HepG2 (cell line): Measurements from ENCODE around the gene DISP2. TPM values are rescaled to one million over a fixed set of nuclear protein-coding genes. Genes with fewer than 3 reads are reported as not detected.

Experiments used
- ATRX ChIP-seq: sonication (generic); formaldehyde crosslinking; IDR thresholded peaks from 2 replicates; pipeline ENCODE4 v1.4.0; 2020; ENCODE audit warnings: missing genetic modification reagents, borderline replicate concordance
- CBX2 ChIP-seq, 2 experiments: fragments of 200-600 bp in 1 of 2; sonication (generic); formaldehyde crosslinking in 1 of 2; IDR thresholded peaks; 2 replicates each; pipeline versions ENCODE4 v1.7.0 to v1.8.1; 2018 to 2022; ENCODE audit warnings: low read depth in 2 of 2, low read length in 1 of 2, mild to moderate bottlenecking in 1 of 2, missing genetic modification reagents in 1 of 2
- ETV6 ChIP-seq: sonication (generic); formaldehyde crosslinking; conservative IDR thresholded peaks from 2 replicates; pipeline ENCODE4 v1.4.0; 2020; ENCODE audit warnings: missing genetic modification reagents
- FOSL2 ChIP-seq: sonication (generic); formaldehyde crosslinking; IDR thresholded peaks from 2 replicates; pipeline ENCODE4 v1.4.0; 2020; ENCODE audit warnings: missing genetic modification reagents
- GTF3A ChIP-seq: sonication (generic); formaldehyde crosslinking; conservative IDR thresholded peaks from 2 replicates; pipeline ENCODE4 v1.4.0; 2020; ENCODE audit warnings: mild to moderate bottlenecking, missing genetic modification reagents
- HNRNPK ChIP-seq: fragments of 200-400 bp; formaldehyde crosslinking; IDR thresholded peaks from 2 replicates; pipeline ENCODE4 v1.6.1; 2018; ENCODE audit warnings: low read length, low read depth, moderate library complexity, mild to moderate bottlenecking; ENCODE audit not compliant: poor library complexity, severe bottlenecking
- IRX3 ChIP-seq: sonication (generic); formaldehyde crosslinking; IDR thresholded peaks from 2 replicates; pipeline ENCODE4 v1.8.1; 2023; ENCODE audit warnings: mild to moderate bottlenecking, low read depth, missing genetic modification reagents, borderline replicate concordance
- MAZ ChIP-seq, 2 experiments: sonication (generic) in 1 of 2; formaldehyde crosslinking in 1 of 2; IDR thresholded peaks; 2 replicates each; pipeline versions ENCODE4 v1.5.0 to v1.6.1; 2012 to 2020; ENCODE audit warnings: low read depth in 2 of 2, mild to moderate bottlenecking in 2 of 2, borderline replicate concordance in 1 of 2, improper control_type of control experiment in 1 of 2, low read length in 1 of 2, missing genetic modification reagents in 1 of 2, moderate library complexity in 1 of 2
- PHF8 ChIP-seq: sonication (generic); formaldehyde crosslinking; IDR thresholded peaks from 2 replicates; pipeline ENCODE4 v1.5.0; 2020; ENCODE audit warnings: missing genetic modification reagents
- SKI ChIP-seq: fragments of 450-650 bp; IDR thresholded peaks from one replicate; pipeline ENCODE4 v1.6.1; 2018; ENCODE audit warnings: mild to moderate bottlenecking; ENCODE audit not compliant: partially characterized antibody
- SP2 ChIP-seq: sonication (generic); formaldehyde crosslinking; IDR thresholded peaks from 2 replicates; pipeline ENCODE4 v1.5.1; 2020; ENCODE audit warnings: mild to moderate bottlenecking, missing genetic modification reagents
- ZNF124 ChIP-seq: sonication (generic); formaldehyde crosslinking; IDR thresholded peaks from 2 replicates; pipeline ENCODE4 v1.4.0; 2020; ENCODE audit warnings: missing genetic modification reagents
- ZNF296 ChIP-seq: sonication (generic); formaldehyde crosslinking; conservative IDR thresholded peaks from 2 replicates; pipeline ENCODE4 v1.5.0; 2020; ENCODE audit warnings: mild to moderate bottlenecking, missing genetic modification reagents
- ZNF354B ChIP-seq: sonication (generic); formaldehyde crosslinking; IDR thresholded peaks from 2 replicates; pipeline ENCODE4 v1.8.0; 2022; ENCODE audit warnings: mild to moderate bottlenecking, missing genetic modification reagents
- ZNF44 ChIP-seq: sonication (generic); formaldehyde crosslinking; IDR thresholded peaks from 2 replicates; pipeline ENCODE4 v1.5.1; 2020; ENCODE audit warnings: mild to moderate bottlenecking, missing genetic modification reagents
- ZNF782 ChIP-seq: sonication (generic); formaldehyde crosslinking; IDR thresholded peaks from 2 replicates; pipeline ENCODE4 v1.4.0; 2020; ENCODE audit warnings: missing genetic modification reagents, mild to moderate bottlenecking, borderline replicate concordance
- polyA plus RNA-seq, 8 experiments: library from polyadenylated mRNA; depleted of rRNA in 3 of 8; stranded (reverse) in 7 of 8; unstranded in 1 of 8; fragments of >200 nt; fragmentation: Illumina TruSeq in 4 of 8; extraction: Trizol in 4 of 8; gene quantifications; 2 replicates each; pipeline versions ENCODE4 v1.2.1 to v1.2.3, GENCODE V29; 2011 to 2016; ENCODE audit warnings: low read depth in 4 of 8, missing spikeins in 1 of 8, mixed read lengths in 1 of 8; ENCODE audit not compliant: insufficient read depth in 1 of 8
- total RNA-seq, 5 experiments: library from RNA; depleted of rRNA; stranded (reverse); fragments of >200 nt; fragmentation: Illumina TruSeq; extraction: Trizol; gene quantifications; 2 replicates each; pipeline ENCODE4 v1.2.3, GENCODE V29; 2016; ENCODE audit warnings: low read depth in 1 of 5
- TF ChIP-seq, protein P1 (sequence below): IDR thresholded peaks from 2 replicates; pipeline ENCODE4 v1.6.1; 2018; ENCODE audit warnings: missing genetic modification reagents, mild to moderate bottlenecking, missing compliant biosample characterization
- TF ChIP-seq, protein P2 (sequence below): sonication (generic); formaldehyde crosslinking; IDR thresholded peaks from 2 replicates; pipeline ENCODE4 v1.5.0; 2020; ENCODE audit warnings: mild to moderate bottlenecking, missing genetic modification reagents
- TF ChIP-seq, protein P3 (sequence below): sonication (generic); formaldehyde crosslinking; IDR thresholded peaks from 2 replicates; pipeline ENCODE4 v1.4.0; 2020; ENCODE audit warnings: missing genetic modification reagents
- TF ChIP-seq, protein P4 (sequence below): sonication (generic); formaldehyde crosslinking; IDR thresholded peaks from 2 replicates; pipeline ENCODE4 v1.4.0; 2020; ENCODE audit warnings: missing genetic modification reagents
- TF ChIP-seq, protein P5 (sequence below): IDR thresholded peaks from 2 replicates; pipeline ENCODE4 v1.6.1; 2016

Gene DISP2
- total and polyA plus RNA-seq, 2 of the 13 experiments (the other 11 are each of a cell fraction or from before 2014, with no cell fraction given) = 0.09 to 0.32 TPM

DNA sequence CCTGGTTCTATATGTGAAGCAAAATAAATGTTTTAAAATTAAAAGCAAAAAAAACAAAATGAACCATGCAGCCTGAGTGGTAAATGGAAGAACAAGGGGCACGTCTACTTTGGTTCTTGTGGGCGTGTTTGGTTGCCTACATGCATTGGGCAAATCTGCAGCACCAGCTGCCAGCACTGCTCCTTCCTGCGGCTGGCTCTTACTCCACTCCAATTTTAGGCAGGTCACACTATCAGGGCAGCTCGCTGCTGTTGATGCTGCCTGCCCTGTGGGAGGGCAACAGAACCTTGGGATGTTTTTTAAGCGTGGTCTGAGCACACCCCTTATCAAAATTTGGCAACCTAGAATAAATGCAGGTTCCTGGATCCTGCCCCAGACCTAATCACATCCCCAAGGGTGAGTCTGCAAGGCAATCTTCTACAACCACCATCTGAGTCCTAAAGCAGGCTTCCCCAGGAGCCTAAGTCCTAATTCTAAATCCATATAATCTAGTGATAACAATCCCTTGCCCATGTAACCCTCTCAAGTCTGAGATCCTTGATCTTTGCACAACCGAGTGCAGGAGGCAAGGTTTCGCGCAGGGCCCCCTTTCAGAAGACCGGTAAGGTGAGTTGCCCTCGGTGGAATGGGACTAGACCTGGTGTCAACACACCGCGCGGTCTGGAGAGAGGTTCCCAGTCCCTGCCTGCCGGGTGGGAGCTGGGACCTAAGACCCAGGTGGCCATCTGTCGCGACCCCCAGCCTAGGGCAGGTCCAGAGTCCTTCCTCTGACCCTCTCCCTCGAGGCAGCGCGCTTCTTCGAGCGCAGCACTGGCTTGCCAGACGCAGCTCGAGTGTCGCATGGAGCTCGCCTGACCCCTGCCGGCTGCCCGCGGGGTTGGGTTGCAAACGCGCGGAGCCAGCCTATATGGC is 63.5 kb downstream of the DISP2 start (continued):
- TF ChIP-seq, protein P1, sequence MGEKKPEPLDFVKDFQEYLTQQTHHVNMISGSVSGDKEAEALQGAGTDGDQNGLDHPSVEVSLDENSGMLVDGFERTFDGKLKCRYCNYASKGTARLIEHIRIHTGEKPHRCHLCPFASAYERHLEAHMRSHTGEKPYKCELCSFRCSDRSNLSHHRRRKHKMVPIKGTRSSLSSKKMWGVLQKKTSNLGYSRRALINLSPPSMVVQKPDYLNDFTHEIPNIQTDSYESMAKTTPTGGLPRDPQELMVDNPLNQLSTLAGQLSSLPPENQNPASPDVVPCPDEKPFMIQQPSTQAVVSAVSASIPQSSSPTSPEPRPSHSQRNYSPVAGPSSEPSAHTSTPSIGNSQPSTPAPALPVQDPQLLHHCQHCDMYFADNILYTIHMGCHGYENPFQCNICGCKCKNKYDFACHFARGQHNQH = peak; percentile 57; the same call in 1 of the 2 replicates
- TF ChIP-seq ZNF354B (CRISPR knock-in tag) (no peak), SP2 (CRISPR knock-in tag) (no peak), HNRNPK (no peak), ZNF124 (CRISPR knock-in tag) (no peak), GTF3A (no peak), ZNF296 (CRISPR knock-in tag) (no peak), MAZ (IDR thresholded peaks at IDR 0.05; ENCODE audit: borderline replicate concordance, low read depth, low read length) (no peak), MAZ (CRISPR knock-in tag; IDR thresholded peaks at IDR 0.05; ENCODE audit: low read depth) (peak; percentile 53; the same call in 1 of the 2 replicates), SKI (no peak), ZNF782 (CRISPR knock-in tag) (peak; percentile 37; the same call in 1 of the 2 replicates), FOSL2 (CRISPR knock-in tag) (peak; percentile 37; the same call in 1 of the 2 replicates), ZNF44 (CRISPR knock-in tag) (no peak), IRX3 (CRISPR knock-in tag) (no peak), CBX2 (IDR thresholded peaks at IDR 0.05; ENCODE audit: low read depth, low read length) (no peak), CBX2 (CRISPR knock-in tag; IDR thresholded peaks at IDR 0.05; ENCODE audit: low read depth) (no peak), ATRX (CRISPR knock-in tag) (no peak), PHF8 (0 out of 2 replicates have a peak, but pooled peaks have one; percentile 22), ETV6 (no peak)
- TF ChIP-seq, protein P2, sequence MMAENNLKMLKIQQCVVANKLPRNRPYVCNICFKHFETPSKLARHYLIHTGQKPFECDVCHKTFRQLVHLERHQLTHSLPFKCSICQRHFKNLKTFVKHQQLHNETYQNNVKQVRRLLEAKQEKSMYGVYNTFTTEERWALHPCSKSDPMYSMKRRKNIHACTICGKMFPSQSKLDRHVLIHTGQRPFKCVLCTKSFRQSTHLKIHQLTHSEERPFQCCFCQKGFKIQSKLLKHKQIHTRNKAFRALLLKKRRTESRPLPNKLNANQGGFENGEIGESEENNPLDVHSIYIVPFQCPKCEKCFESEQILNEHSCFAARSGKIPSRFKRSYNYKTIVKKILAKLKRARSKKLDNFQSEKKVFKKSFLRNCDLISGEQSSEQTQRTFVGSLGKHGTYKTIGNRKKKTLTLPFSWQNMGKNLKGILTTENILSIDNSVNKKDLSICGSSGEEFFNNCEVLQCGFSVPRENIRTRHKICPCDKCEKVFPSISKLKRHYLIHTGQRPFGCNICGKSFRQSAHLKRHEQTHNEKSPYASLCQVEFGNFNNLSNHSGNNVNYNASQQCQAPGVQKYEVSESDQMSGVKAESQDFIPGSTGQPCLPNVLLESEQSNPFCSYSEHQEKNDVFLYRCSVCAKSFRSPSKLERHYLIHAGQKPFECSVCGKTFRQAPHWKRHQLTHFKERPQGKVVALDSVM (CRISPR knock-in tag) = no peak
- TF ChIP-seq, protein P3, sequence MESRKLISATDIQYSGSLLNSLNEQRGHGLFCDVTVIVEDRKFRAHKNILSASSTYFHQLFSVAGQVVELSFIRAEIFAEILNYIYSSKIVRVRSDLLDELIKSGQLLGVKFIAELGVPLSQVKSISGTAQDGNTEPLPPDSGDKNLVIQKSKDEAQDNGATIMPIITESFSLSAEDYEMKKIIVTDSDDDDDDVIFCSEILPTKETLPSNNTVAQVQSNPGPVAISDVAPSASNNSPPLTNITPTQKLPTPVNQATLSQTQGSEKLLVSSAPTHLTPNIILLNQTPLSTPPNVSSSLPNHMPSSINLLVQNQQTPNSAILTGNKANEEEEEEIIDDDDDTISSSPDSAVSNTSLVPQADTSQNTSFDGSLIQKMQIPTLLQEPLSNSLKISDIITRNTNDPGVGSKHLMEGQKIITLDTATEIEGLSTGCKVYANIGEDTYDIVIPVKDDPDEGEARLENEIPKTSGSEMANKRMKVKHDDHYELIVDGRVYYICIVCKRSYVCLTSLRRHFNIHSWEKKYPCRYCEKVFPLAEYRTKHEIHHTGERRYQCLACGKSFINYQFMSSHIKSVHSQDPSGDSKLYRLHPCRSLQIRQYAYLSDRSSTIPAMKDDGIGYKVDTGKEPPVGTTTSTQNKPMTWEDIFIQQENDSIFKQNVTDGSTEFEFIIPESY = peak; percentile 55
- TF ChIP-seq, protein P4, sequence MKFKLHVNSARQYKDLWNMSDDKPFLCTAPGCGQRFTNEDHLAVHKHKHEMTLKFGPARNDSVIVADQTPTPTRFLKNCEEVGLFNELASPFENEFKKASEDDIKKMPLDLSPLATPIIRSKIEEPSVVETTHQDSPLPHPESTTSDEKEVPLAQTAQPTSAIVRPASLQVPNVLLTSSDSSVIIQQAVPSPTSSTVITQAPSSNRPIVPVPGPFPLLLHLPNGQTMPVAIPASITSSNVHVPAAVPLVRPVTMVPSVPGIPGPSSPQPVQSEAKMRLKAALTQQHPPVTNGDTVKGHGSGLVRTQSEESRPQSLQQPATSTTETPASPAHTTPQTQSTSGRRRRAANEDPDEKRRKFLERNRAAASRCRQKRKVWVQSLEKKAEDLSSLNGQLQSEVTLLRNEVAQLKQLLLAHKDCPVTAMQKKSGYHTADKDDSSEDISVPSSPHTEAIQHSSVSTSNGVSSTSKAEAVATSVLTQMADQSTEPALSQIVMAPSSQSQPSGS (CRISPR knock-in tag) = no peak
- TF ChIP-seq, protein P5, sequence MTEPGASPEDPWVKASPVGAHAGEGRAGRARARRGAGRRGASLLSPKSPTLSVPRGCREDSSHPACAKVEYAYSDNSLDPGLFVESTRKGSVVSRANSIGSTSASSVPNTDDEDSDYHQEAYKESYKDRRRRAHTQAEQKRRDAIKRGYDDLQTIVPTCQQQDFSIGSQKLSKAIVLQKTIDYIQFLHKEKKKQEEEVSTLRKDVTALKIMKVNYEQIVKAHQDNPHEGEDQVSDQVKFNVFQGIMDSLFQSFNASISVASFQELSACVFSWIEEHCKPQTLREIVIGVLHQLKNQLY (CRISPR knock-in tag) = no peak
